Ishikawa (cell line): ENCODE results near the gene VWA3A.

ENCODE experiments used
- CEBPB ChIP-seq: IDR thresholded peaks from 2 replicates; pipeline ENCODE4 v1.6.1; 2012
- CREB1 ChIP-seq: IDR thresholded peaks from 2 replicates; pipeline ENCODE4 v1.6.1; 2012; ENCODE audit warnings: low read depth
- EGR1 ChIP-seq: IDR thresholded peaks from 2 replicates; pipeline ENCODE4 v1.6.1; 2012
- EP300 ChIP-seq: IDR thresholded peaks from 2 replicates; pipeline ENCODE4 v1.6.1; 2012; ENCODE audit warnings: borderline replicate concordance
- FOXM1 ChIP-seq: IDR thresholded peaks from 2 replicates; pipeline ENCODE4 v1.6.1; 2012; ENCODE audit warnings: low read depth, borderline replicate concordance
- MAX ChIP-seq: IDR thresholded peaks from 2 replicates; pipeline ENCODE4 v1.6.1; 2012
- NFIC ChIP-seq: IDR thresholded peaks from 2 replicates; pipeline ENCODE4 v1.6.1; 2012
- RAD21 ChIP-seq: IDR thresholded peaks from 2 replicates; pipeline ENCODE4 v1.6.1; 2012; ENCODE audit warnings: low read depth
- TAF1 ChIP-seq: IDR thresholded peaks from 2 replicates; pipeline ENCODE4 v1.6.1; 2012; ENCODE audit warnings: low read depth, mild to moderate bottlenecking
- TCF12 ChIP-seq: IDR thresholded peaks from 2 replicates; pipeline ENCODE4 v1.6.1; 2012; ENCODE audit warnings: low read depth
- TEAD4 ChIP-seq: IDR thresholded peaks from 2 replicates; pipeline ENCODE4 v1.6.1; 2012
- USF1 ChIP-seq: IDR thresholded peaks from 2 replicates; pipeline ENCODE4 v1.6.1; 2012
- YY1 ChIP-seq: IDR thresholded peaks from 2 replicates; pipeline ENCODE4 v1.6.1; 2012; ENCODE audit warnings: low read depth
- ZBTB7A ChIP-seq: IDR thresholded peaks from 2 replicates; pipeline ENCODE4 v1.6.1; 2012; ENCODE audit warnings: low read depth
- TF ChIP-seq, protein P1 (sequence below): IDR thresholded peaks from 2 replicates; pipeline ENCODE4 v1.6.1; 2012; ENCODE audit warnings: low read depth, mild to moderate bottlenecking

VWA3A gene

GRCh38 chr16:22132801-22133200 lies 40.5 kb downstream of the VWA3A start:
- no peak for TF ChIP-seq EP300
- TF ChIP-seq EGR1: no peak
- no peak for TF ChIP-seq ZBTB7A
- no peak for TF ChIP-seq TAF1
- TF ChIP-seq MAX: no peak
- TF ChIP-seq, protein P1, sequence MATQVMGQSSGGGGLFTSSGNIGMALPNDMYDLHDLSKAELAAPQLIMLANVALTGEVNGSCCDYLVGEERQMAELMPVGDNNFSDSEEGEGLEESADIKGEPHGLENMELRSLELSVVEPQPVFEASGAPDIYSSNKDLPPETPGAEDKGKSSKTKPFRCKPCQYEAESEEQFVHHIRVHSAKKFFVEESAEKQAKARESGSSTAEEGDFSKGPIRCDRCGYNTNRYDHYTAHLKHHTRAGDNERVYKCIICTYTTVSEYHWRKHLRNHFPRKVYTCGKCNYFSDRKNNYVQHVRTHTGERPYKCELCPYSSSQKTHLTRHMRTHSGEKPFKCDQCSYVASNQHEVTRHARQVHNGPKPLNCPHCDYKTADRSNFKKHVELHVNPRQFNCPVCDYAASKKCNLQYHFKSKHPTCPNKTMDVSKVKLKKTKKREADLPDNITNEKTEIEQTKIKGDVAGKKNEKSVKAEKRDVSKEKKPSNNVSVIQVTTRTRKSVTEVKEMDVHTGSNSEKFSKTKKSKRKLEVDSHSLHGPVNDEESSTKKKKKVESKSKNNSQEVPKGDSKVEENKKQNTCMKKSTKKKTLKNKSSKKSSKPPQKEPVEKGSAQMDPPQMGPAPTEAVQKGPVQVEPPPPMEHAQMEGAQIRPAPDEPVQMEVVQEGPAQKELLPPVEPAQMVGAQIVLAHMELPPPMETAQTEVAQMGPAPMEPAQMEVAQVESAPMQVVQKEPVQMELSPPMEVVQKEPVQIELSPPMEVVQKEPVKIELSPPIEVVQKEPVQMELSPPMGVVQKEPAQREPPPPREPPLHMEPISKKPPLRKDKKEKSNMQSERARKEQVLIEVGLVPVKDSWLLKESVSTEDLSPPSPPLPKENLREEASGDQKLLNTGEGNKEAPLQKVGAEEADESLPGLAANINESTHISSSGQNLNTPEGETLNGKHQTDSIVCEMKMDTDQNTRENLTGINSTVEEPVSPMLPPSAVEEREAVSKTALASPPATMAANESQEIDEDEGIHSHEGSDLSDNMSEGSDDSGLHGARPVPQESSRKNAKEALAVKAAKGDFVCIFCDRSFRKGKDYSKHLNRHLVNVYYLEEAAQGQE: no peak
- no peak for TF ChIP-seq CEBPB
- no peak for TF ChIP-seq NFIC
- no peak for TF ChIP-seq YY1
- TF ChIP-seq TCF12: no peak
- TF ChIP-seq TEAD4: no peak
- no peak for TF ChIP-seq RAD21
- TF ChIP-seq FOXM1: no peak
- no peak for TF ChIP-seq CREB1
- no peak for TF ChIP-seq USF1

DNA sequence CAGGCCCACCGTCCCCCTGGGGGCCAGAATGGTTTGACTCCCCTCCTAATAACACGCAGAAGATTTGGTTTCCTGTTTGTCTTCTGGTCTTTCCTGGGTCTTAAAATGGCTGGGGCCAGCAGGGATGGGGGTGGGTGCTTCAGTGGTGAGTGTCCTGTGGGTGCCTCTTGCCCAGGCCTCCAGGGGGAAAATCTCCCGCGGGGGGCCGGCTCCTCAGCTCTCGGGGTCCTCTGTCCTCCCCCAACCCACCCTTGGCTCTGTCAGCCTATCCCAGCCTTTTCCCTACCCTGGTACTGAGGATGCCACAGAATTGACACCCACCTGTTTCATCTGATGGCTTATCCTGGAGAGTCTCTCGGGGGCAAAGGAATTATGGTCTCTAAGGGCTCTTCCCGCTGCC lies 46.1 kb downstream of the VWA3A start:
- no peak for TF ChIP-seq USF1
- TF ChIP-seq EGR1: no peak
- no peak for TF ChIP-seq TEAD4
- TF ChIP-seq YY1: no peak
- no peak for TF ChIP-seq MAX
- TF ChIP-seq TAF1: no peak
- no peak for TF ChIP-seq CEBPB
- no peak for TF ChIP-seq FOXM1

DNA sequence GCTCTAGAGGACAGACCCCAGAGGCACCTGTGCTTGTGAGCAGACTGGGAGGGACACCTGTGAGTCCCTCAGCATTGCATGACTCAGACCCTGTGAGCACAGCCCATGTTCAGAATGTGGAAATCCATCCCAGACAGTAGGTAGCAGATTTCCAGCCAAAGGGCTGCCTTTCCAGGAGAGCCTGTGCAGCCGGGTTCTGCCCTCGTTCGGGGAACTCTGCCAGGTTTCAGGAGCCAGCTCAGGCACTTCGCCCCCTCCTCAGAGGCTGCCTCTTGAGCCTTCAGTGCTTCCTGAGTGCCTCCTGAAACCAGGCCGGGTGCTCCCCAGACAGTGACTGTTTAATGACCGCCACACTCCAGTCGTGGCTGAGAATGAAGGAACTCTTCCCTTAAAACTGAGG lies 46.7 kb downstream of the VWA3A start:
- TF ChIP-seq USF1 (no peak), TAF1 (no peak), ZBTB7A (no peak), CREB1 (no peak), EP300 (no peak), EGR1 (no peak), CEBPB (no peak), RAD21 (no peak), YY1 (no peak), MAX (no peak), TEAD4 (no peak), TCF12 (no peak), NFIC (no peak), FOXM1 (no peak)
- TF ChIP-seq, protein P1: no peak

- TF ChIP-seq CEBPB (no peak), YY1 (no peak), TEAD4 (no peak), TAF1 (no peak), NFIC (no peak), EGR1 (no peak), TCF12 (no peak), FOXM1 (no peak), RAD21 (no peak), MAX (no peak), CREB1 (no peak), EP300 (no peak)
- TF ChIP-seq, protein P1: no peak
Observed at GRCh38 chr16:22139732-22140131, 47.4 kb downstream of the VWA3A start.
